Measurements from ENCODE around the gene TRPM3. TPM values are rescaled to one million over a fixed set of nuclear protein-coding genes. Genes with fewer than 3 reads are reported as not detected.

Gene TRPM3
- total RNA-seq, 1 experiment from 2014 or later, result not detected

DNA sequence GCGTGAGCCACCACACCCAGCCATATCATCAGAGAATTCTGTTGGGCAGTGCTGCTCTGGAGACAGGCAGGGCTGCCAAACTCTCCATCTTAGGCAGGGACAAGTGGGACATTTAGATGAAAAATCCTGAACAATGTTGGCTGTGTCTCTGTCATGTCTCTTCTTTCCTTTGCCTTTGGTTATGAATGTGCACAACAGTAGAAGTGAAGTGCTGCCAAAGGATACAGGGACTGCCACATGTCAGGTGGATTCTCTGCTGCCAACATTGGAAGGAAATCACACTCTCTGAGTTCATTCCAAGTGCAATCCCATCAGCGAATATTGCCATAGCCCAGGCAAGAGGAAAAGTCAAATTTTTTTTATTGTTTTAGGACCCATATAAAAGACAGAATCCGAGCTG lies 348.8 kb downstream of the TRPM3 start:
- H3K27me3 Mint-ChIP-seq (ENCODE audit: insufficient read depth, unreplicated experiment), result no peaks in the 10 kb centered on the region
- H3K4me3 ChIP-seq (ENCODE audit: low read depth, low read length), result no peak overlapping the region
- ChIA-PET CTCF (no interaction called here), POLR2A (no interaction called here)
- no peaks in the 10 kb centered on the region for H3K36me3 Mint-ChIP-seq (ENCODE audit: insufficient read depth, unreplicated experiment)
- TF ChIP-seq, protein P1, sequence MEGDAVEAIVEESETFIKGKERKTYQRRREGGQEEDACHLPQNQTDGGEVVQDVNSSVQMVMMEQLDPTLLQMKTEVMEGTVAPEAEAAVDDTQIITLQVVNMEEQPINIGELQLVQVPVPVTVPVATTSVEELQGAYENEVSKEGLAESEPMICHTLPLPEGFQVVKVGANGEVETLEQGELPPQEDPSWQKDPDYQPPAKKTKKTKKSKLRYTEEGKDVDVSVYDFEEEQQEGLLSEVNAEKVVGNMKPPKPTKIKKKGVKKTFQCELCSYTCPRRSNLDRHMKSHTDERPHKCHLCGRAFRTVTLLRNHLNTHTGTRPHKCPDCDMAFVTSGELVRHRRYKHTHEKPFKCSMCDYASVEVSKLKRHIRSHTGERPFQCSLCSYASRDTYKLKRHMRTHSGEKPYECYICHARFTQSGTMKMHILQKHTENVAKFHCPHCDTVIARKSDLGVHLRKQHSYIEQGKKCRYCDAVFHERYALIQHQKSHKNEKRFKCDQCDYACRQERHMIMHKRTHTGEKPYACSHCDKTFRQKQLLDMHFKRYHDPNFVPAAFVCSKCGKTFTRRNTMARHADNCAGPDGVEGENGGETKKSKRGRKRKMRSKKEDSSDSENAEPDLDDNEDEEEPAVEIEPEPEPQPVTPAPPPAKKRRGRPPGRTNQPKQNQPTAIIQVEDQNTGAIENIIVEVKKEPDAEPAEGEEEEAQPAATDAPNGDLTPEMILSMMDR (IDR thresholded peaks at IDR 0.05; ENCODE audit: insufficient read depth in 1 of 2, low read depth in 1 of 2, low read length in 1 of 2, severe bottlenecking in 1 of 2, unreplicated experiment in 1 of 2), result no peak
- no peak for DNase-seq
- intact Hi-C loops (cut with micrococcal nuclease; ENCODE audit: unreplicated experiment), result no loop called here
- no peak overlapping the region for H3K4me3 Mint-ChIP-seq (ENCODE audit: unreplicated experiment)
- no peaks in the 10 kb centered on the region for H3K4me1 ChIP-seq
- H3K4me1 Mint-ChIP-seq (ENCODE audit: low read depth, unreplicated experiment), result no peaks in the 10 kb centered on the region
- H3K9me3 Mint-ChIP-seq (ENCODE audit: unreplicated experiment), result no peaks in the 10 kb centered on the region
- no TSS peak for BruUV-seq (replicated peaks)
- H3K27me3 ChIP-seq (replicated peaks; ENCODE audit: control insufficient read depth, insufficient read depth, low read length), result no peaks in the 10 kb centered on the region
- no peaks in the 10 kb centered on the region for H3K9me3 ChIP-seq
- no peaks in the 10 kb centered on the region for H3K36me3 ChIP-seq (ENCODE audit: control insufficient read depth, insufficient read depth, low read length)
- no peak overlapping the region for H3K27ac Mint-ChIP-seq (ENCODE audit: unreplicated experiment)

DNA sequence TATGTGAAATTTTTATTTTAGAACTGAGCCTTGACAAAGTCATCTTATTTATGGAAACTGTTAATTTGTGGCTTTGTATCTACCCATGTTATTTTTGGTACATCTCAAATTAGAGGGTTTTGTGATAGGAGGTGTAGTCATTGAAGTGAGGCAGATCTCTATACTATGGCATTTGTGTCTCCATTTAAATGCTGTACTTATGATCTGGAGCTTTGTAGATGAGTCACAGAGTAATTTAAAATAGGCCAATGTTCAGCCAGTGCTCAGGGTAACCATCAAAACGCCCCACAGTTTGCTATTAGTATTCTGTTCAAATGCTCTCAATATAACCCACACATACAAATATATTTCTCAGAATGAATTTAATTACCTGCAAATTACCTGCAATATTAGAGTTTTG lies 355.5 kb downstream of the TRPM3 start:
- no peak overlapping the region for H3K4me3 Mint-ChIP-seq (ENCODE audit: unreplicated experiment)
- ChIA-PET POLR2A (no interaction called here), CTCF (no interaction called here)
- no peak for DNase-seq
- H3K4me1 Mint-ChIP-seq (ENCODE audit: low read depth, unreplicated experiment), result no peaks in the 10 kb centered on the region
- H3K27ac Mint-ChIP-seq (ENCODE audit: unreplicated experiment), result no peak overlapping the region
- no peaks in the 10 kb centered on the region for H3K9me3 Mint-ChIP-seq (ENCODE audit: unreplicated experiment)
- no TSS peak for BruUV-seq (replicated peaks)
- peaks cover 3% of the 10 kb centered on the region for H3K27me3 Mint-ChIP-seq (ENCODE audit: insufficient read depth, unreplicated experiment)
- Histone ChIP-seq H3K4me3 (ENCODE audit: low read depth, low read length) (no peak overlapping the region), H3K4me1 (no peaks in the 10 kb centered on the region), H3K9me3 (no peaks in the 10 kb centered on the region), H3K27me3 (replicated peaks; ENCODE audit: control insufficient read depth, insufficient read depth, low read length) (no peaks in the 10 kb centered on the region), H3K36me3 (ENCODE audit: control insufficient read depth, insufficient read depth, low read length) (no peaks in the 10 kb centered on the region)
- H3K36me3 Mint-ChIP-seq (ENCODE audit: insufficient read depth, unreplicated experiment), result no peaks in the 10 kb centered on the region
- TF ChIP-seq, protein P1 (IDR thresholded peaks at IDR 0.05; ENCODE audit: insufficient read depth in 1 of 2, low read depth in 1 of 2, low read length in 1 of 2, severe bottlenecking in 1 of 2, unreplicated experiment in 1 of 2), result no peak
- intact Hi-C loops (cut with micrococcal nuclease; ENCODE audit: unreplicated experiment), result no loop called here

DNA sequence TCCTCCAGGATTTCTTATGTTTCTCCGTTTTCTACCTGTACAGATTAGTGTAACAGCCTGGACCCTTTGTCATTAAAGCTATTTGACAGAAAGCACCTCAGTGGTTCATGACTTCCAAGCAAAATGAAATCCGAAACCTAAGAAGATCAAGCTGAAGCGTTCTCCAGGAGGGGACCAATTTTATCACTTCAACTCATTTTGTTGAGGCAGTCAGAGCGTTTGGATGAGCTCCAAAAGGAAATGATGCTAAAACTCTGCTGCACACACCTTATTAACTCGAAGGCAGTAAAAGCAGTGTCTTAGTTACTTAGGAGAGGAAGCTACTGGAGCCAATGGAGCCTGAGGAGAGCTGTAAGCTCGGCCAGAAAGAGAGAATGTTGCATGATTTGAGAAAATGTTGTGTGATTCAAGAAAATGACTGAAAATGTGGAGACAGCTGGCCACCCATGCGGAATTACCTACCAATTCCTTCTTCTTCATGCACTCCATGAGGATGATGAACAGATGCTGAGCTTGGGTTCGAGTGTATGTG lies 360.2 kb downstream of the TRPM3 start:
- TF ChIP-seq, protein P1 (IDR thresholded peaks at IDR 0.05; ENCODE audit: insufficient read depth in 1 of 2, low read depth in 1 of 2, low read length in 1 of 2, severe bottlenecking in 1 of 2, unreplicated experiment in 1 of 2), result no peak
- H3K27me3 Mint-ChIP-seq (ENCODE audit: insufficient read depth, unreplicated experiment), result peaks cover 3% of the 10 kb centered on the region
- H3K4me1 ChIP-seq, result no peaks in the 10 kb centered on the region
- intact Hi-C loops (cut with micrococcal nuclease; ENCODE audit: unreplicated experiment), result no loop called here
- H3K27me3 ChIP-seq (replicated peaks; ENCODE audit: control insufficient read depth, insufficient read depth, low read length), result no peaks in the 10 kb centered on the region
- POLR2A ChIA-PET, result no interaction called here
- no peaks in the 10 kb centered on the region for H3K36me3 ChIP-seq (ENCODE audit: control insufficient read depth, insufficient read depth, low read length)
- no peaks in the 10 kb centered on the region for H3K4me1 Mint-ChIP-seq (ENCODE audit: low read depth, unreplicated experiment)
- CTCF ChIA-PET, result no interaction called here
- no peak overlapping the region for H3K4me3 Mint-ChIP-seq (ENCODE audit: unreplicated experiment)
- H3K4me3 ChIP-seq (ENCODE audit: low read depth, low read length), result no peak overlapping the region
- no peaks in the 10 kb centered on the region for H3K36me3 Mint-ChIP-seq (ENCODE audit: insufficient read depth, unreplicated experiment)
- no peak overlapping the region for H3K27ac Mint-ChIP-seq (ENCODE audit: unreplicated experiment)
- no peak for DNase-seq
- no TSS peak for BruUV-seq (replicated peaks)
- no peaks in the 10 kb centered on the region for H3K9me3 ChIP-seq
- H3K9me3 Mint-ChIP-seq (ENCODE audit: unreplicated experiment), result no peaks in the 10 kb centered on the region
